ENCODE results near the gene ABLIM2. TPM values are rescaled to one million over a fixed set of nuclear protein-coding genes. Genes with fewer than 3 reads are reported as not detected.

ABLIM2 gene
- total RNA-seq, 2 donors from 2014 or later, result 2.6 to 7.3 TPM

GRCh38 chr4:7960790-7961655 is 197.6 kb downstream of the ABLIM2 start:
- intact Hi-C loops (cut with DNase I), result no loop called here
- Histone ChIP-seq H3K9me3 (no peaks in the 10 kb centered on the region), H3K36me3 (no peaks in the 10 kb centered on the region), H3K4me1 (replicated peaks) (peaks cover 7% of the 10 kb centered on the region), H3K27ac (peak overlapping the region; percentile 64 to 66), H3K27me3 (replicated peaks; ENCODE audit: insufficient read depth) (no peaks in the 10 kb centered on the region), H3K4me3 (no peak overlapping the region)
- WGBS, result 40% methylated on average over 19 of the region's 19 CpGs
- peak; percentile 84 for DNase-seq (ENCODE audit: low spot score)
- TF ChIP-seq POLR2AphosphoS5 (IDR thresholded peaks at IDR 0.05), result peak; percentile 81
- TF ChIP-seq POLR2A (IDR thresholded peaks at IDR 0.05), result no peak

- 72% methylated on average over 11 of the region's 11 CpGs for WGBS
- TF ChIP-seq POLR2A (IDR thresholded peaks at IDR 0.05) (no peak), CTCF (IDR thresholded peaks at IDR 0.05) (no peak), POLR2AphosphoS5 (IDR thresholded peaks at IDR 0.05) (no peak)
Measured at GRCh38 chr4:7960017-7960789, 198.4 kb downstream of the ABLIM2 start.

GRCh38 chr4:7959078-7959477 is 199.5 kb downstream of the ABLIM2 start:
- Histone ChIP-seq H3K9me3 (no peaks in the 10 kb centered on the region), H3K4me3 (no peak overlapping the region), H3K27ac (no peak overlapping the region), H3K4me1 (replicated peaks) (peaks cover 4% of the 10 kb centered on the region), H3K36me3 (no peaks in the 10 kb centered on the region), H3K27me3 (replicated peaks; ENCODE audit: insufficient read depth) (no peaks in the 10 kb centered on the region)
- TF ChIP-seq POLR2AphosphoS5 (IDR thresholded peaks at IDR 0.05) (no peak), CTCF (IDR thresholded peaks at IDR 0.05) (no peak), POLR2A (IDR thresholded peaks at IDR 0.05) (no peak)
- intact Hi-C loops (cut with DNase I), result no loop called here
- DNase-seq (ENCODE audit: low spot score), result no peak
- WGBS, result 74% methylated on average over 7 of the region's 7 CpGs

More at GRCh38 chr4:7960017-7960789, 198.4 kb downstream of the ABLIM2 start:
- no peak for DNase-seq (ENCODE audit: low spot score)
- peaks cover 4% of the 10 kb centered on the region for H3K4me1 ChIP-seq (replicated peaks)
- no peaks in the 10 kb centered on the region for H3K9me3 ChIP-seq
- H3K36me3 ChIP-seq, result no peaks in the 10 kb centered on the region
- H3K4me3 ChIP-seq, result no peak overlapping the region
- no peaks in the 10 kb centered on the region for H3K27me3 ChIP-seq (replicated peaks; ENCODE audit: insufficient read depth)
- peak overlapping the region; percentile 64 to 66 for H3K27ac ChIP-seq
- intact Hi-C loops (cut with DNase I), result no loop called here

- intact Hi-C loops (cut with DNase I), result no loop called here
- DNase-seq (ENCODE audit: low spot score), result no peak
Measured at GRCh38 chr4:7956934-7957656, 201.5 kb downstream of the ABLIM2 start.

More at GRCh38 chr4:7956934-7957656, 201.5 kb downstream of the ABLIM2 start:
- WGBS, result 79% methylated on average over 11 of the region's 11 CpGs
- Histone ChIP-seq H3K27ac (no peak overlapping the region), H3K9me3 (no peaks in the 10 kb centered on the region), H3K4me3 (no peak overlapping the region), H3K27me3 (replicated peaks; ENCODE audit: insufficient read depth) (no peaks in the 10 kb centered on the region), H3K36me3 (no peaks in the 10 kb centered on the region), H3K4me1 (replicated peaks) (peaks cover 4% of the 10 kb centered on the region)
- TF ChIP-seq POLR2A (IDR thresholded peaks at IDR 0.05), result no peak
- no peak for TF ChIP-seq POLR2AphosphoS5 (IDR thresholded peaks at IDR 0.05)
- TF ChIP-seq CTCF (IDR thresholded peaks at IDR 0.05), result no peak
